ENCODE data around the gene RAB37.

RAB37 gene

DNA sequence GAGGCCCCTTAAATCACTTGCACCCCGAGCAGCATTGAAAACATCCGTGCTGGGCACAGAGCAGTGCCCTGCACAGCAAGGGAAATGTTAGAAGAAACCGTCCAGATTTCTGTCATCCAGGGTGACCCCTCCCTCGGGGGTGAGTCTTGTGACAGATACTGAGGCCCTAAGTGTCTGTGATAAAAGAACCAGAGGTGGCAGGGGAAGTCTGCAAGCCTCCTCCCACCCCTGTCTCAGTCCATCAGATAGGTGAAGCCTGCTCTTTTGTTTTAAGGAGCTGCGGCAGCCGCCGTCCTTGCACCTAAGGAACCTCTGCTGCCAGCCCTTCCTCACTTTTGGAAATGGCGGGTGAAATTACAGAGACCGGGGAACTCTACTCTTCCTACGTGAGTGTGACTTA lies 39.9 kb downstream of the RAB37 start:
- in situ Hi-C loops (cut with MboI; ENCODE audit: low sequenced_read_pairs): no loop called here

DNA sequence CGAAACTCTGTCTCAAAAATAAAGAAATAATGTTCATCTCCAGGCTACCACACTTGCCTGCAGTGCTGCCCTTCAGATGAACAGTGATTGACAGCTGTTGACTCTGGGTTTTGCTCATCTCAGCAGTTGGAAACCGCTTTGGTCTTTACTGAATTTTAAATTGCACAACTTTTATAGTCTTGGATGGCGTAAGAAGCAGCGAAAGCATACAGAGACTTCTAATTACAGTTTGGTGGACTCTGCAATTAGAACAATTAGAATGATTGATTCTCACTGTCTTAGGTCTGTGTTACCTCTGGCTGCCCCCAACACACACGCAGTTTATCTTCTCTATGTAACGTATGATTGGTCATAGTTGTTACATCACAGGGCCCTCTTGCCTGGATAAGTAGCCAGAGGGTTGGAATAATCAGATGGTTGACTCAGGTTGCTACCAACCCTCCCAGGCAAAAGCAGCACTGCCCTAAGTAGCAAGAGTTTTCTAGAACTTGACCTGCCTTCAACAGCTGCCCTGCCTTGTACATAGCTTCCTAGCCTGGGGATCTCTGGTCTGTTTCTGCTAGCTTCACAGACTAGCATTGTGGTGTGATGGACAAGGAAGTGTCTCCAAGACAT lies 41.0 kb downstream of the RAB37 start:
- in situ Hi-C loops (cut with MboI; ENCODE audit: low sequenced_read_pairs): no loop called here

DNA sequence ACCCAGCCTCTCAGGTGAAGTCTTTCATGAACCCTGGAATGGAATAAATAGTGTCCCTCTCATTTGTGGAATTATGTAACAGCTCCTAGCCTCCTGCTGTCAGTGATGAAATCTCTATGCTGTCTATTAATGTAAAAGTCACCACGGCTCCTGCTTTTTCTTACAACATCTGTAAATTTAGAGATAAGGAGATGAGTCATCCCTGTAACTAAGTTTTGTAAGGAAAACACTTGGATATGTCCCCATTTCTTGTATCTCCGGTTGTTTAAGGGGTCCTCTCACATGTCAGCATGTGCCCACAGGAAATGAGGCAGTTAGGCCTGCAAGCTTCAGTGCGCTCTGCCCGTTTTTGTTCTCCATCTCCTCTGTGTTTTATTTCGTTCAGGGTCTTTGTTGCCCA lies 41.9 kb downstream of the RAB37 start:
- in situ Hi-C loops (cut with MboI; ENCODE audit: low sequenced_read_pairs): no loop called here

DNA sequence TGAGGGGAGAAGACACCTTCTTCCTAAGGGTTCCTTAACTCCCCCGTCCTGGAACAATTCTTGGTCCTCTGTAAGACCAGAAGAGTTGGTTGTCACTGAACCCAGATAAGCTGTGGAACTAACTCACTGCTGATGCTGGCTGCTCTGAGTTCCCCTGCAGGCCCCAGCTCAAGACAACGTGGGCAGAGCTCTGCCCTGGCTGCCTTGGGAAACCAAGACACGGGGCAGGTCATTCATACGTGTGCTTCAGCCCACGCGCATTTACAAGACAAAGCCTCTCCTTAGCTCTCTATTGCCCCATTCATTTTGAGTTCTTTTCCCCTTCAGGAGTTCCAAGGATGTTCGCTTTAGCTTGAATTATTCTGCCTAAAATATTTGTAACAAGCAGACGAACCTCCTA lies 42.4 kb downstream of the RAB37 start:
- in situ Hi-C loops (cut with MboI; ENCODE audit: low sequenced_read_pairs): no loop called here

DNA sequence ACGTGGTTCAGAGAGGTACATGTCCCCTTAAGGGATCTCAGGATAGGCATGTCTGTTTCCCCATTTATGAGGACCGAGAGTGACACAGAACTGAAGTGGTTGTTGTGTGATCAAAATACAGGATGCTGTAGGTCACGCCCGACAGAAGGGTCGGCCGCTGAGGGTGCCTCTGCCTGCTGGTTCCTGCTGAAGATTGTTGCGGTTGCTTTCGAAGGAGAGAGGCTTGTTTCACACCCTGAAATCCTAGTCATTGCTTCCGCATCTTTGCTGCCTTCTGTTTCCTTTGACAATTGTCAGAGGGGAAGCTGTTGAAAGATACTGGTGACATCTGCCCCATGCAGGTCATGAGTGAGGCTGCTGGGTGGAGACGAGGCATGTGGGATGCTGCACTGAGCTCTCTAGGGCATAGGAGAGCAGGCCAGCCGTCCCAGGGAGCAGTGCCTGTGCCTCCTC lies 42.9 kb downstream of the RAB37 start:
- in situ Hi-C loops (cut with MboI; ENCODE audit: low sequenced_read_pairs): no loop called here

DNA sequence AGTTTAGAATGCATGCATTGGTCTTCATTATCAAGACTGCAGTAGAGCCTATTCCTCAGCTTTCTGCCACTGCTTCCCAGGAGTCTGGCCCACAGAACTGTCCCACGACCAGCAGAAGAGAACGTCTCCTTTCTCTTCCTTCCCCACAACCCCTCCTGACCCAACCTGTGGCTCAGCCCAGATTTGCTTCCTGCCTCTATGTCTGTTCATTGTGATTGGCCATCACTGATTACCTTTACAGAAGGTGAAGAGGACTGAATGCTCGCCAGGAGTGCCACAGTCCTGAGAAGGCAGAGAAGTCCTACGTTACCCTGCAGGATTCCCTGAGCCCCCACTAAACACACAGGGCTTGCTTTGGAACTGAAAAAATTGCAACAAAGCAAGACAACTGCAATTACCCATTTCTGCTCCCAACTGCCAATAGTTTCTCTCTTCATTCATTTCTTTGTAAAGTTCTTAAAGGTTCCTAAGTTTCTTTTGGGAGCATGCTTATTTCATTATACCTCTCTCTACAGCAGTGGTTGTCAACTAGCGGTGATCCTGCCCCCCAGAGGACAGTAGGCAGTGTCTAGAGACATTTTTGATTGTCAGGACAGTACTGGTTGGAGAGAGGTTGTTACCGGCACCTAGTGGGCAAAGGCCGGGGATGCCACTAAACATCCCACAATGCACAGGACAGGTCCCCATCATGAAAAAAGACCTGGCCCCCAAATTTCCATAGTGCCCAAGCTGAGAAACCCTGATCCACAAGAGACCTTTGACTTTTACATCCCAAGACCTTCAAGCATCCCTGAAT lies 43.6 kb downstream of the RAB37 start:
- in situ Hi-C loops (cut with MboI; ENCODE audit: low sequenced_read_pairs): no loop called here

DNA sequence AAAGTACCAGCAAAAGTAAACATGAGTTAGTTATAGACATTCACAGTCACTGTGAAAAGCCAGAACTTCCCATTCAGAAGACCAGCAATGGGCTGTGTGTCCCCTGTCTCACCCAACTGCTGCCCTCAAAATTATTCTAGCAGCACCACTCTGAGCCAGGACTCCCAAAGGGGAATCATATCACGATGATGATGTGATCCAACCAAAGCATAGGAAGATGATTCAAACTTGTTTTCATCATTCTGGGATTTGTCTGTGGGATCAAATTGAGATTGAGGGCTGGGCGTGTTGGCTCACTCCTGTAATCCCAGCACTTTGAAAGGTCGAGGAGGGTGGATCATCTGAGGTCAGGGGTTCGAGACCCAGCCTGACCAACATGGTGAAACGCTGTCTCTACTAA lies 45.5 kb downstream of the RAB37 start:
- in situ Hi-C loops (cut with MboI; ENCODE audit: low sequenced_read_pairs): no loop called here

DNA sequence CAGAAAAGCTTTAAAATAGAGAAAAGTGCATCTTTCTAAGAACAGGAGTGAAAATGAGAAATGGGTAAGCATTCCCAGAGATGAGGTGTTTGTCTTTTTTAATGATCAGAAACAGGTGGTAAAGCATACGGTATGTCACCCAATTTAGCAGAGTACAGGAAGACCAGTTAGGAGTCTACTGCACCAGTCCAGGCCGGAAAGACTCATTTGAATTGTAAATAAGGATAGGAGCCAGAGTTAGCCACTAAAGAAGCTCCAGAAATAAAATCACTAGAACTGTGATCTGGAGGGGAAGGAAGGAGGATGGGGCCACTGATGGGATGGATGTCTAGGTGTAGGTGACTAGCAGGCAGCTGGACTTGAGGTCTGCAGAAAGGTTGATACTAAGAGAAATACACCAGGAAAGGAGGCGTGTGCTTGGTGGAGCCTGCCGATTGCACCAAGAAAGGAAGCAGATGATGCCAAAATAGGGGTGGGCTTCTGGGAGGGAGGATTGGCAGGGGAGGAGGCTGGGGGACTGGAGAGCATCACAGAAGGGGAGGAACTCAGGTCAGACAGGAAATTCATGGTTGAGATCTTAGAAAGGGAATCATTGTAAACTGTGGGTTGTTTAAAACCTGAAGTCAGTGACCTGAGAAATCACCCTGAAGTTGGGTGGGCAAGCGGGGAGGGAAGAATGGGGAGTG lies 47.2 kb downstream of the RAB37 start:
- in situ Hi-C loops (cut with MboI; ENCODE audit: low sequenced_read_pairs): no loop called here

DNA sequence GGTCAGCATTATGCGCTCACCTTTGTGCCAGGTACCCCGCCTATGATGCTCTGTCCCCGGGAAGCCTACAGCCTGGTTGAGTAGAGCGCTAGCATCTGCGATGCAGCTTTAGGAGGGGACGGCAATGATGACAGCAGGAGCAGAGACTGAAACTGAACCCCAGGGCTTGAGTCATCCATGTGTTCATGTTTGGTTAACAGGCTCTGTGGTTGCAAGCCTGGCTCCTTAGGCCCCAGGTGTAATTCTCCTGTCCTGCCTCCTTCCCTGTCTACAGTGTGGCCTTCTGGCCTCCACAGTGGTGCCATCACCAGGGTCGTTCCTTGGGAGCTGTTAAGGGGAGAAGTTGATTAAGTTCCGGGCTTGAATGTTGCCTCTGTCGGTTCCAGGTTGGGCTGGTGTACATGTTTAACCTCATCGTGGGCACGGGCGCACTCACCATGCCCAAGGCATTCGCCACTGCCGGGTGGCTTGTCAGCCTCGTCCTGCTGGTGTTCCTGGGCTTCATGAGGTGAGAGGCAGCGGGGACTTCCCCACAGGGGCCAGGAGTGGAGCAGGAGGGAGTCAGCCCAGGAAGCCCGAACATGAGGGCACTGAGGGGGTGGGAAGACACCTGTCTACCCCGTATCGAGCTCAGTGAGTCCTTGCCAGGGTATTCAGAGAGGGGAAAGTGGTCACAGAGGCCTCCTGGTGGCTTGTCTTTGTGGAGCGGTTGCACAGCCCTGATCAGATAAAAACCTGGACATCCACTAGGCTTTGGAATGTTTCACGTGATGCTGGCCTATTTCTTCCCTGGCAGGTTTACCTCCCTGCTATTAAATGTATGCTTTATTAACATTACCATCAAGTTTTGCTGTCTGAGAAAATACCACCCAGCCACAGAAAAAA lies 48.3 kb downstream of the RAB37 start:
- in situ Hi-C loops (cut with MboI; ENCODE audit: low sequenced_read_pairs): no loop called here

DNA sequence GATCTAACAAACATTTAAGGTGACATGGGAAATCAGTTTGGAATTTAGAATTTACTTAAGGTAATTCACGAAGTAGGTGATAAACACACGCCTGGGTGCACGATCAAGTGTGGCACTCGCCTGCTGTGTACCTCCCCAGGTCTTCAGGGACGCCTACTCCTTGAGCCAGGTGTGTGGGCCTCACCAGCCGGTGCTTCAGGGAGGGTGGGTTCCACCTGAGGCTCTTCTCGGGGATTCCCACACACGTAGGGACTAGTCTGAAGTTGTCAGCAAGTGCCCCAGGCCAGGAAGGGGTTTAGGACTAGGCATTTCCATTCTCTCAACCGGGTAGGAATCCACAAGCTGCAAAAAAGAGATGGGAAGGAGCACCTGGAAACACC lies 48.9 kb downstream of the RAB37 start:
- in situ Hi-C loops (cut with MboI; ENCODE audit: low sequenced_read_pairs): no loop called here

DNA sequence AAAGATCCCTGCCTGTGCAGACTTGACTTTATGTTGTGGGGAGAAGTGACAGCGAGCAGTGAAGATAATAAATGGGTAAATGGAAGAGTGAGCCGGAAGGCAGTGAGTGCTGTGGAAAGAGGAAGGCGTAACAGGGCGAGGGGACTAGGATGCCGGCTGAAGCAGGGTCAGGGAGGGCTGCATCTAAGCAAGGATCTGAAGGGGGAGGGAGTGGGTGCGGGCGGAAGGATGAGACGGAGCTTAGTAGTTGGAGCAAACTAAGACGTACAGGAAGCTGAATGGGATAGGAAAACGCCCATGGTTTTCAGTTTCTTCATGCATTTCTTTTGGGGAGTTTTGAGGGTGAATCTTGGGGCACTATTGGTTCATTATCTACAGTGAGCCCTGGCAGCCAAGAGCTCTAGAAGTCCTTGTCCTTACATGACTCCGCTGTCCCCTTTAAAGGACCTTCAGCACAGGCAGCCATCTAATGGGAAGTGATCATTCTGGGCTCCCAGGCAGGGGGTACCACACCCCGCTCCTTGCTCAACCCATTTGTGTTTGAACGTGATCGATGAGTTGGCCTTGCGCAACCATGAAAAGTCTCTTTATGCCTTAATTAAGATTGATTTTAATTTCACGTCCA lies 49.5 kb downstream of the RAB37 start:
- in situ Hi-C loops (cut with MboI; ENCODE audit: low sequenced_read_pairs): no loop called here

DNA sequence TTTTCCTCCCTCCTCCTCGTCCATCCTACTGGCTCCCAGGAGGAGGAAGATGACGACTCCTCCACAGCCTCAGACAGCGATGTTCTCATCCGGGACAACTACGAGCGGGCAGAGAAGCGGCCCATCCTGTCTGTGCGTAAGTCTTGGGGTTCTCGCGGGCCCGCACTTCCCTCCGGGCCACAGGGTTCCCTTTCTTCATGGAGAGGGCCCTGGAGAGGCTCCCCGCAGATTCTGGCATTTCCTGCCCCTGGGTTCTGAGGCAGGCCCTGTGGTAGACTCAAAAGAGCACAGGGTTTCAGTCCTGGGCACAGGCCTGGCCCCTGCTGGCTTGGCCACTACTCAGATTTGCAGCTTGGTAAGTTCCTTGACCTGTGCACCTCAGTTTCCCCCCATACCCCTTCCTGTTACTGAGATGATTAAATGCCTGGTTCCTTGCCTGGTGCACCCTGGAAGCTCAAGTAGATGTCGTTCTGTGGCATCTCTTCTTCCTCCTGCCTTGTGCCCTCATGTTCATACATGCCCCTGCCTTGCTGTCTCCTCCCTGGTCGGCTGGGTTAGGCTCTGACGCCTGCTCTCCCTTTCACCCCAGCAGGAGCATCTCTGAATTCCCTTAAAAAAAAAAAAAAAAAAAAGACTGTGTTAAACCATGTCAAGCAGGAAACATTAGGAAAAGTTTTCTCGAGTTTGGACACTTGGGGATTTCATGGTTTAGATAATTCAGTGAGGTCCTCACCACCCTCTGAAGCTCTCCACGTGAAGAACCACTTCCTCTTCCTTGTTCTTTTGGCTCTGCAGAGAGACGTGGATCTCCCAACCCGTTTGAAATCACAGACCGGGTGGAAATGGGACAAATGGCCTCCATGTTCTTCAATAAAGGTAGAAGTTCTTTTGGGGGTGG lies 53.4 kb downstream of the RAB37 start:
- in situ Hi-C loops (cut with MboI; ENCODE audit: low sequenced_read_pairs): loop anchor here (10.0 kb wide), 1 partner anchor 64 kb away; the partner anchor contains the start of gene GRIN2C

DNA sequence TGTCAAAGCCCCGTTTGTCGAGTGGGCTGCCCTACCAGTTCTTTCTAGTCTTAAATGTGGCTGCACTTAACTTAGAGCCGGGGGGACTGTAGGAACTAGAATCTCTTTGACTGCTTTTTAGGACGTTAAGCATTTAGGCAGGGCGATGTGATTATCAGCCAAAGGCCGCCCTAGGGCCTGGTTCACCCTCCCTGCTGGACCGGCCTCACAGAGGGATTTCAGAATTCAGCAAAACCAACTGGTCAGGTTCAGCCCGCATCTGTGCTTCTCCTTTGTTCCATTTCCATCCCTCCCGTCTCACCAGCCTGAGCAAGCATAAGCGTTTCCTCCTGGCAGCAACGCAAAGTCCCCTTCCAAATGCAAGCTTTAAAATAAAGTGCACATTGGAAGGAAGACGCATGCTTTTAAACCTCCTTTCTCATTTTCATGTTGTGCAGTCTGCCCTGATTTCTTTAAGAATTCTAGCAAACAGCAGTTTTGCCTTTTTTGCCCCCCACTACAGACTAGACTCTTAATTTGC lies 55.6 kb downstream of the RAB37 start:
- in situ Hi-C loops (cut with MboI; ENCODE audit: low sequenced_read_pairs): loop anchor here (10.0 kb wide), 1 partner anchor 62 kb away; the partner anchor contains the start of gene GRIN2C

DNA sequence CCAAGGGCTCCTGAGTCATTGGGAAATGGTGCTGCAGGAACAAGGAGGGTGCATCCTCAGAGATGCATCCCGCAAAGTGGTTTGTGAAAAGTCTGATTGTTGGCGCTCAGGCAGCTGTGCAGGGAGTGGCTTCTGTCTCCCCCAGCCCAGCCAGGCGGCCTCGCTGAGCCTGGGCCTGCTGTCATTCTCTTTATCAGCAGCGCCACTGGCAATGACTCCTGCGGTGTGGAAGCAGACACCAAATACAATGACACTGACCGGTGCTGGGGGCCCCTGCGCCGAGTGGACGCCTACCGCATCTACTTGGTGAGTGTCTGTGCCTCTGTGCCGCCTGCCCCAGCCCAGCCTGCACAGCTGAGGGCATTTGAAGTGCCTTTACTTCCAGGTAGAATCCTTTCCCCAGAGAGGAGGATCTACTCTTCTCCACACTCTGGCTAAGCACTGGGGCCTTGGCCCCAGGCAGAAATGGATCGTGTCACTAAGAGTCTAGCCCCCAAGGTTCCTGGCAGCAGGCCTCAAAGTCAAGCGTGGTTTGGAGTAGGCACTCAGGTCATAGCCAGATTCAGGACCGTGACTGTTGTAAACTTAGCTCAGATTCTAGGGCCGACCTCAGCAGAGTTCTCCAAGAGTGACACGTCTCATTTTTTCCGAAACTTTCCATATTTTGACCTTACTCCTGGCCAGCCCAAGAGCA lies 58.4 kb downstream of the RAB37 start:
- in situ Hi-C loops (cut with MboI; ENCODE audit: low sequenced_read_pairs): loop anchor here (10.0 kb wide), 1 partner anchor 59 kb away; the partner anchor contains the start of gene GRIN2C

DNA sequence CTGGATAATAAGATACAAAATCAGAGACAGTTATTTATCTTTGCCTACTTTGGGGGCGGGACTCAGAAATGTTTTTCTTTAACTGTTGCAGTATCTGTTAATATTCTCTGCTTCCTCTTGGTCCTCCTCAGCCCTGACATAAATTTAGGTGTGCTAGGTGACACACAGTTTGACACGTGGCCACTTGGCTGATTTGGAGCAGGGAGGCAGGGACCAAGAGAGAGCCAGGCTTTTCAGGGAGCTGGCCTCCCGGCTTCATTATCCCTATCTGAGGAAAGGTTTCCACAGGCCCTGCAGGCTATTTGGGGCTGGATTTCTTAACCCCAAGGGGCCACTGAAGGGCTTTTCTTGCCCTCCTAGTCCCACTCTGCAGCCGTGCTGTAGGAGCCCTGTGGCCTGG lies 59.2 kb downstream of the RAB37 start:
- in situ Hi-C loops (cut with MboI; ENCODE audit: low sequenced_read_pairs): loop anchor here (10.0 kb wide), 1 partner anchor 59 kb away; the partner anchor contains the start of gene GRIN2C

DNA sequence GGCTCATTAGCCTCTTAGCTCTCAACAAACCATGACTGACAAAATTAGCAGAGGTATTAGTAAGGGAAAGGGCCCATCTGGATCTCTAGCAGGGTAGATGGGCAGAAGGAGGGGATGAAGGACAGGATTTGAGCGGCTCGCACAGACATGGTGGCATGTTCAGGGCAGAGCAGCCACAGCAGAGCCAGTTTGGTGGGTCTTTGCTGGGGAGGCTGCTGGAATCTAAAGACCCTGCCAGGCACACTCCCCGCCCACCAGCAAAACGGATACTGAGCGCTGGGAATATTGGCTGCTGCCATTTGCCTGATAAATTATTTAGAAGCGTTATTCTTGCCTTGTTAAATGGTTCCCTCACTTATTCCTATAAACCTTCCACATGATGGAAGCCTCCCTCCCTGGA lies 59.8 kb downstream of the RAB37 start:
- in situ Hi-C loops (cut with MboI; ENCODE audit: low sequenced_read_pairs): loop anchor here (10.0 kb wide), 1 partner anchor 58 kb away; the partner anchor contains the start of gene GRIN2C

All from HL-60/S4 treated with retinoic acid at 250 ng/mL for 4 days and 3 days (cell line).